T follicular helper cell (primary cell): ENCODE results near the gene PAGE5.

Source experiments
- DNase-seq: peaks from one replicate; pipeline ENCODE4 v3.0.0-alpha.2; 2020; ENCODE audit warnings: low read depth
- total RNA-seq, 2 experiments: gene quantifications; one replicate each; lab custom pipeline; 2026; lab: John Stamatoyannopoulos, UW

PAGE5 gene, protein sequence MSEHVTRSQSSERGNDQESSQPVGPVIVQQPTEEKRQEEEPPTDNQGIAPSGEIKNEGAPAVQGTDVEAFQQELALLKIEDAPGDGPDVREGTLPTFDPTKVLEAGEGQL
- 0.17 to 0.30 reads per million in 2 experiments for total RNA-seq

DNA sequence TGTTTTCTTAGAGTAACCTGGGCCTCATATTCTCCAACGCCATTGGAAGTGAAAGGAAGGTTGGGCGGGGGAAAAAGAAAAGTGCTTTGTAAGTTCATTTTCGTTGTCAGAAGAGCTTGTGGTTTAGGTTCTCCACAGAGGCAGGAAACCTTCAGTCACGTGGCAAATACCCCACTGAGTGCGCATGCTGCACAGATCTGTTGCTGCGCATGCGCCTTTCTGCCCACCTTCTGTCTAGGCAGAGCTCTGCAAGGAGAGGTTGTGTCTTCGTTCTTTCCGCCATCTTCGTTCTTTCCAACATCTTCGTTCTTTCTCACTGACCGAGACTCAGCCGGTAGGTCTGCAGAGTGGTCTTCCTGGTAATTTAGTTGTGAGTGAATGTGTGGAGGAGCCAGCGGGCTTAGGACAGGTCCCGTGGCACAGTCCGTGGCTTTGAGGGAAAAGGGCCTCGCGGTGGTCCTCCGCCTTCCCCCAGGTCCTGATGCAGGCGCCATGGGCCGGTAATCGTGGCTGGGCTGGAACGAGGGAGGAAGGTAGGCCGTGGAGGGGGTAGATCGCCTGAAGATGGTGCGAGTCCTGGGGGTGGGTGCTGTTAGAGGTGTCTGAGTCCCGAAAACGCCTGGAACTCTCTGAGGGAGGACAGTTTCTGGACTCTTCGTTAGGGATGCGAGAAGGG is at the start of gene PAGE5:
PAGE5 (plus strand) TSS at position 228 of the 676 bp plus-strand sequence. CDS start 1,037 bp downstream, outside the sequence.
- no peak for DNase-seq

DNA sequence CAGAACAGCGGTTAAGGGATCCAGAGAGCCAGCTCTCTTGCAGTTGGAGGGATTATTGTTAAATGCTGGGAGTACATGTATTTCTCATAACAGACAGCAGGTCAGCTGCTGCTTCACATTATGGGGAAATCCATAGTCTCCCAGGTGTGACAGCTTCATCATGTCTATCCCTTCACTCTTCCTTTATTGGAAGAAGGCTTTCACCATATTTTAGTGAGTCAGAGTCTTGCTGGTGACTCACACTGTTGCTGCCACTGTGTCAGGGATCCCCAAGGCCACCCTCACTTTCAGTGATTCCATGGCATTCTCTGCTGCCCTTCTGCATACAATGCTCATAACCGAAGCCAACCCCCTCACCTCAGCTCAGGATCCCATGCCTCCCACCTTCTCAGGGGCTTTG is 32.9 kb upstream of the PAGE5 start:
- DNase-seq, result no peak

DNA sequence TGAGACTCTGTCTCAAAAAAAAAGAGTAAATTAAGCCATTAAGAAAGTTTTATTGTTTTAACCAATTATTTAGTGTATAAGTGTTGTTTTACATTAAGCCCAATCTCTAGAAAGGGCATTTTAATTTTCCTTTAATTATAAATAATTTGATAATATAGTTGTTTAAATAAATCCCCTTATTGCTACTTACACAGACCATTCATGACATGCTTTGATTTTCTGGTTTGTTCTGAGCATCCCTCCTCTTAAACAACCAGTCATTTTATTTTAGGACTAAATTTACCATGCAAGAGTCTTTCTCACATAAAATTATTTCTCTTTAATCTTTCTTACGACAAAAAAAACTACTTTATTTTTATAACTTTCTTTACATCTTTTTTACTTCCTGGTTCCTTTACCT is 23.5 kb upstream of the PAGE5 start:
- DNase-seq, result no peak

DNA sequence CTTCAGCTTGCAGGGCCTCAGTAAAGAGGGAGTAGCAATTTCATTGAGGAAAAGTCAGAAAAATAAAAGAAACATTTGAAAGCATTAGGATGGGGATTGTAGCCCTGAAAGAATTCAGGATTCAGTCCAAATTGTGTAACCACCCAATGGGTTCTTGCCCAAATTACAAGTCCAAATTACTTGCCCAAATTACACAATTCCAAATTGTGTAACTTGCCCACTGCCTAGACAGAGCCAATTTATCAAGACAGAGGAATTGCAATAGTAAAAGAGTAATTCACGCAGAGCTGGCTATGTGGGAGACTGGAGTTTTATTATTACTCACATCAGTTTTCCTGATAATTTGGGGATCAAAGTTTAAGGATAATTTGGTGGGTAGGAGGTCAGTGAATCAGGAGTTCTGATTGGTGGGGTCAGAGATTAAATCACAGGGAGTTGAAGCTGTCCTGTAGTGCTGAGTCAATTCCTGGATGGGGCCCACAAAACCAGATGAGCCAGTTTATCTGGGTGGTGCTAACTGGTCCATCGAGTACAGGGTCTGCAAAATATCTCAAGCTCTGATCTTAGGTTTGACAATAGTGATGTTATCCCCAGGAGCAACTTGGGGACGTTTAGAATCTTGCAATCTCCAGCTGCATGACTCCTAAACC is 18.1 kb upstream of the PAGE5 start:
- DNase-seq, result no peak

DNA sequence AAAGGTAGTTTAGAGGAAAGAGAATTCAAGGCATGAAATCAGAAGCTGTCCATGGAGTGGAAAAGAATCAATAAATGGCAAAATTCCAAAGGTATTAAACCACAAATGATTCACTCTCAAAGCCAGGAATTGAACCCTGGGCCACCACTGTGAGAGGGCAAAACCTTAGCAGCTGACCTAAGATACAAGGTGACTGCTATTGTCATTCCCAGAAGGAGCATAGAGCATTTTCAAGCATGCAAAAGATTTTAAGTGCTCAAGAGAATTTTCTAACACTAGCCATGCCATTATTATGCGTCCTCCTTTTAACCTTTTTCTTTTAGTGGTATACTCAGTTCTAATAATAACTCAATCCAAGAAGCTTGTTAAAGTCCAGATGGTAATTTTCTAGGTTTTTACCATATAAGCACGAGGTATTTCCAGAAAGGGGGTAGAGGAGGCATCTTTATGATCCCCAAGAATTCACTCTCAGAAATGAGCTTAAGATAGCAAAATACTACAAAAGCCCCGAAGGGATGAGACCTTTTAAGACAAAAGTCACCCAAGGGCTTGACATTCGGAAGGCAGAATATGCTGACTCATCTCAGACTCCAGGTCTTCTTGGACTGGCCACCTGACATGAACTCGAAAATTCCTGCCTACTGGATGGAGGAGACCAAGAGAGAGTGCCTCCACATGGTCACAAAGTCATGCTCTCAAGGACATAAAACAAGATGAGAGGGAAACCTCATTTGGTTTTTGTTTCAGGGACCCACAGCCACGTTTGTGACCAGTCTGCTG is 13.8 kb upstream of the PAGE5 start:
- no peak for DNase-seq

DNA sequence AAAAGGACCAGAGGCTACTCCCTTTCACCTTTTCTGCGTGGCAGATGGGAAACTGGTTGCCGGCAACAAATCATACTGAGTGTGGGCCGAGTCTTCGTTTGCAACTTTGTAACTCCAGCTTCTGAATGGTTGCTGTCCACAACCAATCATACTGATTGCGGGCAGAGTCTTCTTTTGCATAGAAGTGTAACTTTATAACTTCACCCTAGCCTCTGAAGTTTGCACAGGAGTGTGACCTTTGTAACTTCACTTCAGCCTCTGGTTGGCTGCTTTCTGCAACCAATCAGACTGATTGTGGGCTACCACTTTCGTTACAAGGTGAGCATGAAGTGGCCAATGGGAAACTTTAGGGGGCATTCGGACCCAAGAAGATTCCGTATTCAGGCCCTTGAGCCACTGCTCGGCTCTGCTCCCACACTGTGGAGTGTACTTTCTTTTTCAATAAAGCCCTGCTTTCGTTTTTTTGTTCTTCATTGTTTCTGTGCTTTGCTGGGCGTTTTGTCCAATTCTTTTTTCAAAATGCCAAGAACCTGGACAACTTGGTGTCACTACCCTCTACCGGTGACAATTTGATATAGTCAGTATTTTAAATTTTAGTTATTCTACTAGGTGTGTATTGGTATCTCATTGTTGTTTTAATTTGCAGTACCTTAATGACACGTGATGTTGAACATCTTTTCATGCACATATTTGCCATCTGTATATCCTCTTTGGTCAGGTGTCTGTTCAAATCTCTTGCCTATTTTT is 9.0 kb upstream of the PAGE5 start:
- DNase-seq, result no peak

DNA sequence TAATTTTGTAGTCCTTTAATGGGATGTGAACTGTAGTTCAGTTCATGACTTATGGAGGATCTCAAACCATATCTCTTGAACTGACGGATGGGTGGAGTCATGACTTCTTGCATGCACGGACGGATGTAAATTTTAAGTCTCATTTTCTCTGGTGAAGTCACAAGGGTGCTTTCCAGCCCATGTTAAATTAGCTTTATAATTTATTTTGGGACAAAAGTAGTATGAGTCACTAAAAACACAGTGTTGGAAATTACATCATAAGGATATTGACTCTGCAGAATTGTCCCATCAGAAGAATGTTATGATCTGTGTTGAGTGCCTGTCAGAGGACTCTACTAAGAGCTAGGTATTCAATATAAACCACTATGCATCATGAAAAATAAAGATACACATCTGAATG is 6.8 kb upstream of the PAGE5 start:
- DNase-seq, result no peak

DNA sequence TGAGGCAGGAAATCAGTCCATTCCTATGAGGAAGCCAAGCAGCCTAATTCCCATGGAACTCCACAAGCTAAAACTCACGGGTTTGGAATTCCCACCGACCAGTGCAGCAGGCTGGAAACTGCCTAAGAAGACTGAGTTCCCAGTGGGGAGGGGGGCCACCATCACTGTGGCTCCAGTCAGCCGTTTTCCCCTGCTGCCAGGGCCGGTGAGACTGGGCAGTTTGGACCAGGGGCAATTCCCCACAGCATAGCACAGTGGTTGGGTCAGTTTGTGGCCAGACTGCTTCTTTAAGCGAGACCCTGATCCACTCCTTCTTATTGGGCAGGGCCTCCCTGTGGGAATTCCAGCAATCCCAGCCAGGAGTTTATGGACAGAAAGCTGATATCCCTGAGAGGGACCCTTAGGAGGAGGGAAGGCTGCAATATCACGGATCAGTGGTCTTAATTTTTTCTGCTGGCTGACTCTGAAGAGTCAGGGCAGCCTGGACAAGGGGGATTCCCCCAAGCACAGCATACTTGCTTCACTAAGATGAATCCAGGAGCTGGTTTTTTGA is 20.7 kb downstream of the PAGE5 start:
- DNase-seq, result no peak

DNA sequence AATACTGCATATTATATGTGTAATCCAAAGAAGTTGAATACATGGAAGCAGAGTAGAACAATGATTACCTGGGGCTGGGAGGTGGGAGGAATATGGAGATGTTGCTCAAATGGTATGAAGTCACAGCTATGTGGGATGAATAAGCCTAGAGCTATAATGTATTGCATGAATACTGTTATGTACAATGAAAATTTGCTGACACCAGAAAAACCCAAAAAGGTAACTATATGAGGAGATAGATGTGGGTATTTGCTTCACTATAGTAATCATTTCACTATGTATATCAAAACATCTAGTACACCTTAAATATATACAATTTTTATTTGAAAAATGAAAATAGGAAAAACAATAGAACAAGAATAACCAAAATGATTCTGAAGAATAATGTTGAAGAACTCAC is 33.4 kb downstream of the PAGE5 start:
- no peak for DNase-seq

DNA sequence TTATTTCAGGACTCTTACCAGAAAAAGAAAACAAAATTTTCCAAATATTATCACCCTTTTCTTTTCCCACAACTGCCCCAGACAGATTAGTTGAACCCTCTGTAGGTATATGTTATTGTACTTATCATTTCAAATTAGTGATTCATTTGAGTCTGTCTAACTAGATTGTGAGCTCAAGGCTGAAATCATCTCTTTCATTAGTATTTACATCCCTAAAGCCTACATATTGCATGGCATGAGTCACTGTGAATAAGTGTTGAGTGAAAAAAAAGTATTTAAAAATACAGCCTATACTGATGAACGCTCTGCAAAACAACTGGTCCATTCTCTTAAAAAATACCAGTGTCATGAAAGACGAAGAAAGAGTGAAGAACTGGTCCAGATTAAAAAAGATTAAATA is 40.7 kb downstream of the PAGE5 start:
- no peak for DNase-seq

DNA sequence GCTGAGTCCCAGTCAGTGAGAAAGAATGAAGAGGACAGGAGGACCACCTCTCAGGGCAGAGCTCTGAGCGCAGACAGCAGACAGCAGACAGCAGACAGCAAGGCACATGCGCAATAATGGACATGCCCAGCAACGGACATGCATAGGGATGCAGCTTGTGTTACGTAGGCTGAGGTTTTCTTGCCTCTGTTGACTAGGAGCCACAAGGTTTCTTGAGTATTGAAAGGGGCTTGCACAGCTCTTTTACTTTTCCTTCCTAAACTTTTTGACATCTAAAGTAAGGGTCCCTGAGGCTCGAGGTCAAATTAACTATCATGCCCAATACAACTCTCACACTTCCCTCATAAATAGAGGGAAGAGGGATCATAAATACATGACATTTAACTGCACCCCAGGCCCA is 44.7 kb downstream of the PAGE5 start, which contains the start of gene PAGE3:
PAGE3 (minus strand) TSS at position 101 of the 400 bp plus-strand sequence. CDS start 1,013 bp downstream, outside the sequence.
- DNase-seq, result no peak
